Thoracic aorta (tissue), 2 donors: ENCODE results near the gene FREM2. TPM values are rescaled to one million over a fixed set of nuclear protein-coding genes. Genes with fewer than 3 reads are reported as not detected.

Experiments
- ATAC-seq: fragments of 150-250 bp; one replicate; pipeline ENCODE4 v1.8.0; 2017; ENCODE audit warnings: low read depth; ENCODE audit not compliant: insufficient number of reproducible peaks, low FRiP score
- DNase-seq: peaks from one replicate; pipeline ENCODE4 v3.0.0-alpha.2; 2020; ENCODE audit warnings: low spot score
- H3K27ac ChIP-seq, 2 donors: fragments of 200-600 bp; sonication (generic); 1 replicate in 1 of 2; 2 replicates in 1 of 2; pipeline ENCODE4 v1.5.1; 2016; ENCODE audit warnings: mild to moderate bottlenecking in 2 of 2, moderate library complexity in 2 of 2
- H3K27me3 ChIP-seq: fragments of 200-600 bp; sonication (generic); replicated peaks from 2 replicates; pipeline ENCODE4 v1.6.0; 2016; ENCODE audit warnings: mild to moderate bottlenecking; ENCODE audit not compliant: insufficient read depth
- H3K36me3 ChIP-seq: fragments of 200-600 bp; sonication (generic); one replicate; pipeline ENCODE4 v1.5.1; 2016
- H3K4me1 ChIP-seq, 2 donors: fragments of 200-600 bp; sonication (generic); 1 replicate in 1 of 2; 2 replicates in 1 of 2; pipeline versions ENCODE4 v1.5.1 to v1.6.0; 2016; ENCODE audit warnings: low read depth in 2 of 2, mild to moderate bottlenecking in 1 of 2; ENCODE audit not compliant: control insufficient read depth in 1 of 2
- H3K4me3 ChIP-seq: fragments of 200-600 bp; sonication (generic); 2 replicates; pipeline ENCODE4 v1.5.1; 2016; ENCODE audit warnings: mild to moderate bottlenecking
- H3K9me3 ChIP-seq: fragments of 200-600 bp; sonication (generic); 2 replicates; pipeline ENCODE4 v1.5.1; 2016
- CTCF ChIP-seq: fragments of 200-600 bp; sonication (generic); IDR thresholded peaks from one replicate; pipeline ENCODE4 v1.5.1; 2019; ENCODE audit warnings: antibody characterized with exemption
- total RNA-seq, 2 donors: library from RNA; depleted of rRNA; stranded (reverse); fragments of >200 nt; gene quantifications; one replicate each; pipeline versions ENCODE4 v1.1.0 to v1.2.3, GENCODE V29; 2016

FREM2 gene
- total RNA-seq, 2 donors from 2014 or later: 0.14 TPM; not detected in 1

GRCh38 chr13:38868399-38868798 is 181.5 kb downstream of the FREM2 start:
- H3K27ac ChIP-seq: no peak overlapping the region
- H3K4me3 ChIP-seq: no peak overlapping the region
- H3K27me3 ChIP-seq: no peaks in the 10 kb centered on the region
- H3K36me3 ChIP-seq: no peaks in the 10 kb centered on the region
- no peak for TF ChIP-seq CTCF
- no peaks in the 10 kb centered on the region for H3K9me3 ChIP-seq
- DNase-seq: no peak
- no peak for ATAC-seq
- no peaks in the 10 kb centered on the region for H3K4me1 ChIP-seq

GRCh38 chr13:38868870-38869269 is 182.0 kb downstream of the FREM2 start:
- ATAC-seq (no peak), DNase-seq (no peak)
- H3K27ac ChIP-seq: no peak overlapping the region
- H3K9me3 ChIP-seq: no peaks in the 10 kb centered on the region
- H3K4me3 ChIP-seq: no peak overlapping the region
- no peaks in the 10 kb centered on the region for H3K27me3 ChIP-seq
- TF ChIP-seq CTCF: no peak
- no peaks in the 10 kb centered on the region for H3K36me3 ChIP-seq
- H3K4me1 ChIP-seq: no peaks in the 10 kb centered on the region

GRCh38 chr13:38871275-38871674 is 184.4 kb downstream of the FREM2 start:
- H3K9me3 ChIP-seq: no peaks in the 10 kb centered on the region
- no peak for TF ChIP-seq CTCF
- H3K4me1 ChIP-seq: no peaks in the 10 kb centered on the region
- H3K27me3 ChIP-seq: no peaks in the 10 kb centered on the region
- no peak overlapping the region for H3K4me3 ChIP-seq
- no peaks in the 10 kb centered on the region for H3K36me3 ChIP-seq
- no peak for ATAC-seq
- DNase-seq: no peak
- H3K27ac ChIP-seq: no peak overlapping the region

- H3K4me1 ChIP-seq: no peaks in the 10 kb centered on the region
- H3K36me3 ChIP-seq: no peaks in the 10 kb centered on the region
- DNase-seq (no peak), ATAC-seq (no peak)
- no peak overlapping the region for H3K4me3 ChIP-seq
- TF ChIP-seq CTCF: no peak
- H3K27me3 ChIP-seq: no peaks in the 10 kb centered on the region
- H3K9me3 ChIP-seq: no peaks in the 10 kb centered on the region
- no peak overlapping the region for H3K27ac ChIP-seq
Measured at GRCh38 chr13:38872693-38873092, 185.8 kb downstream of the FREM2 start.

GRCh38 chr13:38875186-38875875 is 188.5 kb downstream of the FREM2 start:
- DNase-seq: no peak
- Histone ChIP-seq H3K9me3 (no peaks in the 10 kb centered on the region), H3K4me1 (no peaks in the 10 kb centered on the region), H3K27me3 (no peaks in the 10 kb centered on the region), H3K4me3 (no peak overlapping the region), H3K36me3 (no peaks in the 10 kb centered on the region), H3K27ac (no peak overlapping the region)
- TF ChIP-seq CTCF: no peak
- no peak for ATAC-seq
